ENCODE results near the gene DCDC2C.

DNA sequence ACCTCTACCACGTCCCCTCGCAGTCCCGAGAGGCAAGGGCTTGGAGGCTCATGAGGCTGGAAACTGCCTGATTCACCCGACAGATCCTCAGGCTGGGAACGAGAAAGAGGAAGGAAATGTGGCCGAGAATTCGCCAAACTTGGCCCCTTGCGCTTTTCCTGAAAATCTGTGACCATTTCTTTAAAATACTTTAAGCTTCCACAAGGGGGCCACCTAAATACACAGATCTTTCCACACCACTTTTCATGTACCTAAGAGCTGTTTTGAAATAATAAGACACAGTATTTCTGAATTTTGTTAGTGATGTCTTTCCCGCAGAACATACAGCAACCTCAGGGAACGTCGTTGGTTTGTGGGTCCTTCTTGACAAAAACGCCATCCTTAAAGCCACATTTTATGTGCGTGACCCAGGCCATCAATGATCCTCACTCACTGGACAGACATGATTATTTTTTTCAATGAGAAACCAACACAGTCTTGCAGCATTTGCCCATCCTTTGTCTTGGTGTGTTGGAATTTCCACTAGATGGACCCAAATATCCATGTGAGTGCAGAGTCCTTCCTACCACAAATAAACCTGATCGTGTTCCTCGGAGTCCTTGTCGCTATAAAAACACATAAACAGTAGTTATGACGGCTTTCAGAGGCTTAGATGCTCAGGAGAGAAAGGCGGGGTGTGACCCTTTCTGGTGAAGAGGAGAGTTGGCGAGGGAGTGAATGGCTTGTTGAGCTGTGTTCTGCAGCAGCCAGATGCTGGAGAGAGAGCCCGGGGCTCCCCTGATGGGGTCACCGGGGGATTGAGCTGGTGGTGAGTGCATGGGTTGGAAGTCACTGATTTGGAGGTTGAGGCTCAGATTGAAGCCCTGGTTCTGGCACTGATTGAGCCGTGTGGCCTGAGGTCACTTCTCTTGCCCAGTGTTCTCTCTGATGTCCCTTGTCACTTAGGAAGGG, 25.0 kb downstream of the DCDC2C start:
- TF ChIP-seq, protein P1, sequence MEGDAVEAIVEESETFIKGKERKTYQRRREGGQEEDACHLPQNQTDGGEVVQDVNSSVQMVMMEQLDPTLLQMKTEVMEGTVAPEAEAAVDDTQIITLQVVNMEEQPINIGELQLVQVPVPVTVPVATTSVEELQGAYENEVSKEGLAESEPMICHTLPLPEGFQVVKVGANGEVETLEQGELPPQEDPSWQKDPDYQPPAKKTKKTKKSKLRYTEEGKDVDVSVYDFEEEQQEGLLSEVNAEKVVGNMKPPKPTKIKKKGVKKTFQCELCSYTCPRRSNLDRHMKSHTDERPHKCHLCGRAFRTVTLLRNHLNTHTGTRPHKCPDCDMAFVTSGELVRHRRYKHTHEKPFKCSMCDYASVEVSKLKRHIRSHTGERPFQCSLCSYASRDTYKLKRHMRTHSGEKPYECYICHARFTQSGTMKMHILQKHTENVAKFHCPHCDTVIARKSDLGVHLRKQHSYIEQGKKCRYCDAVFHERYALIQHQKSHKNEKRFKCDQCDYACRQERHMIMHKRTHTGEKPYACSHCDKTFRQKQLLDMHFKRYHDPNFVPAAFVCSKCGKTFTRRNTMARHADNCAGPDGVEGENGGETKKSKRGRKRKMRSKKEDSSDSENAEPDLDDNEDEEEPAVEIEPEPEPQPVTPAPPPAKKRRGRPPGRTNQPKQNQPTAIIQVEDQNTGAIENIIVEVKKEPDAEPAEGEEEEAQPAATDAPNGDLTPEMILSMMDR (conservative IDR thresholded peaks at IDR 0.05; ENCODE audit: low read depth, low read length): peak; percentile 65
- no peak for TF ChIP-seq EZH2 (IDR thresholded peaks at IDR 0.05; ENCODE audit: borderline replicate concordance, low read depth, low read length, poor library complexity, severe bottlenecking)

All from A673 (cell line).